Adrenal gland (tissue), 12 donors: ENCODE measurements around the gene APBA2. TPM values are rescaled to one million over a fixed set of nuclear protein-coding genes. Genes with fewer than 3 reads are reported as not detected.

ENCODE experiments used
- DNase-seq, 7 donors: peaks; one replicate each; pipeline ENCODE4 v3.0.0-alpha.2; 2019 to 2020
- H3K27ac ChIP-seq, 5 donors: fragments of 200-600 bp; sonication (generic) in 4 of 5; 1 replicate in 3 of 5; 2 replicates in 2 of 5; pipeline versions ENCODE4 v1.5.1 to v1.8.0; 2016 to 2020; ENCODE audit warnings: mild to moderate bottlenecking in 1 of 5
- H3K27me3 ChIP-seq: fragments of 200-600 bp; 2 replicates; pipeline ENCODE4 v1.8.0; 2021
- H3K36me3 ChIP-seq, 2 donors: fragments of 200-600 bp; replicated peaks in 1 of 2; 1 replicate in 1 of 2; 2 replicates in 1 of 2; pipeline versions ENCODE4 v1.5.1 to v1.8.0; 2018 to 2022
- H3K4me1 ChIP-seq, 2 donors: fragments of 200-600 bp; replicated peaks in 1 of 2; 1 replicate in 1 of 2; 2 replicates in 1 of 2; pipeline versions ENCODE4 v1.5.1 to v1.8.0; 2018 to 2021
- H3K4me3 ChIP-seq, 4 donors: fragments of 200-600 bp; sonication (generic) in 3 of 4; one replicate each; pipeline ENCODE4 v1.5.1; 2016 to 2018
- H3K9me3 ChIP-seq, 3 donors: fragments of 200-600 bp; sonication (generic) in 1 of 3; replicated peaks in 1 of 3; 1 replicate in 2 of 3; 2 replicates in 1 of 3; pipeline versions ENCODE4 v1.5.1 to v1.8.0; 2016 to 2021
- CTCF ChIP-seq, 6 experiments: fragments of 450-650 bp in 4 of 6; fragments of 200-600 bp in 2 of 6; sonication (generic) in 1 of 6; IDR thresholded peaks; 1 replicate in 5 of 6; 2 replicates in 1 of 6; pipeline versions ENCODE4 v1.5.1 to v1.8.0; 2016 to 2021; ENCODE audit warnings: antibody characterized with exemption in 6 of 6, mild to moderate bottlenecking in 2 of 6, moderate library complexity in 1 of 6
- POLR2A ChIP-seq, 2 donors: fragments of 450-650 bp; IDR thresholded peaks; one replicate each; pipeline ENCODE4 v1.6.1; 2017; ENCODE audit warnings: antibody characterized with exemption in 2 of 2, mild to moderate bottlenecking in 2 of 2, moderate library complexity in 1 of 2
- WGBS, 4 donors: extraction: QIAGEN DNeasy Blood & Tissue Kit in 2 of 4; methylation state at CpG; one replicate each; pipeline versions ENCODE4 v1.1.5 to v1.1.7; 2013 to 2017; 5-methylcytosine and 5-hydroxymethylcytosine counted together
- intact Hi-C, 2 donors: fragments of 100-400 bp; cut with DNase I; formaldehyde crosslinking; loops; one replicate each; pipeline versions ENCODE4 v1.14.1 to v1.15.0; 2022 to 2023
- polyA plus RNA-seq, 3 donors: library from polyadenylated mRNA; stranded (reverse); fragments of 200-250 nt in 2 of 3; fragments of 350-450 nt in 1 of 3; fragmentation: Illumina TruSeq in 1 of 3; extraction: RNeasy Lipid Tissue Mini Kit (QIAGEN cat#74804) in 1 of 3; gene quantifications; one replicate each; pipeline ENCODE4 v1.2.3, GENCODE V29; 2013 to 2014
- total RNA-seq, 9 donors: library from RNA; depleted of rRNA in 4 of 9; stranded (reverse); fragments of >200 nt in 4 of 9; fragments of 120-200 nt in 1 of 9; fragmentation: NEBNext Ultra II Directional in 1 of 9; extraction: Animal tissue kit (Norgen Biotek cat#: 25700) in 1 of 9; gene quantifications; one replicate each; pipeline versions ENCODE4 v1.1.0 to v1.2.4, GENCODE V29; 2013 to 2023
- donor health status: healthy with polysubstance abuse.
- donor health status: Bipolar disorder and iron deficiency.
- donor health status: DM: yes; HTN: yes; CAD: no.
- donor health status: DM: no; HTN: no; CAD: no.
- donor health status: DM: no; HTN: no; CAD: no.
- donor health status: DM: yes; HTN: yes; CAD: no.

Gene APBA2
- total and polyA plus RNA-seq, 12 donors = 2.1 to 13.2 (median 4.7) TPM

GRCh38 chr15:29120593-29121368 lies 235.0 kb downstream of the APBA2 start:
- H3K9me3 ChIP-seq = no peaks in the 10 kb centered on the region
- no peak for TF ChIP-seq CTCF (IDR thresholded peaks at IDR 0.05)
- TF ChIP-seq POLR2A (IDR thresholded peaks at IDR 0.05) = no peak
- WGBS, 4 donors = 82 to 92% (median 88%) methylated on average over 4 to 20 of the region's 20 CpGs
- no peak overlapping the region for H3K4me3 ChIP-seq
- no peak overlapping the region for H3K27ac ChIP-seq
- H3K27me3 ChIP-seq = no peaks in the 10 kb centered on the region
- DNase-seq = no peak
- H3K36me3 ChIP-seq = no peaks in the 10 kb centered on the region
- no peaks in the 10 kb centered on the region for H3K4me1 ChIP-seq
- intact Hi-C loops = no loop called here

GRCh38 chr15:29121369-29121656 lies 235.5 kb downstream of the APBA2 start:
- Histone ChIP-seq H3K9me3 (no peaks in the 10 kb centered on the region), H3K27me3 (no peaks in the 10 kb centered on the region), H3K36me3 (no peaks in the 10 kb centered on the region), H3K27ac (no peak overlapping the region), H3K4me3 (no peak overlapping the region), H3K4me1 (no peaks in the 10 kb centered on the region)
- intact Hi-C loops = no loop called here
- TF ChIP-seq CTCF (IDR thresholded peaks at IDR 0.05) (no peak), POLR2A (IDR thresholded peaks at IDR 0.05) (no peak)
- 79 to 83% (median 80%) methylated on average over 4 to 7 of the region's 7 CpGs; no CpG with 5 or more reads in 1 of the 4 donors for WGBS, 4 donors
- DNase-seq = no peak

GRCh38 chr15:29121907-29122306 lies 236.1 kb downstream of the APBA2 start:
- no peaks in the 10 kb centered on the region for H3K36me3 ChIP-seq
- H3K27me3 ChIP-seq = no peaks in the 10 kb centered on the region
- no peaks in the 10 kb centered on the region for H3K9me3 ChIP-seq
- WGBS, 4 donors = 63 to 88% (median 75%) methylated on average over 1 to 9 of the region's 9 CpGs
- TF ChIP-seq POLR2A (IDR thresholded peaks at IDR 0.05) = no peak
- TF ChIP-seq CTCF (IDR thresholded peaks at IDR 0.05) = no peak
- H3K27ac ChIP-seq = no peak overlapping the region
- DNase-seq = no peak
- H3K4me3 ChIP-seq = no peak overlapping the region
- intact Hi-C loops = no loop called here
- no peaks in the 10 kb centered on the region for H3K4me1 ChIP-seq

- WGBS, 4 donors = 80 to 87% (median 83%) methylated on average over 12 of the region's 12 CpGs
- no peaks in the 10 kb centered on the region for H3K9me3 ChIP-seq
- H3K4me1 ChIP-seq = no peaks in the 10 kb centered on the region
- H3K27ac ChIP-seq = no peak overlapping the region
- H3K27me3 ChIP-seq = no peaks in the 10 kb centered on the region
- H3K4me3 ChIP-seq = no peak overlapping the region
- no peaks in the 10 kb centered on the region for H3K36me3 ChIP-seq
- DNase-seq = no peak
- intact Hi-C loops = no loop called here
- TF ChIP-seq CTCF (IDR thresholded peaks at IDR 0.05) (no peak), POLR2A (IDR thresholded peaks at IDR 0.05) (no peak)
Measured at GRCh38 chr15:29122506-29122905, 236.7 kb downstream of the APBA2 start.
